NB4 (cell line): Measurements from ENCODE around the gene ZDHHC4.

Experiments
- DNase-seq: peaks from one replicate; pipeline ENCODE4 v3.0.0; 2010; ENCODE audit warnings: low read depth
- H3K4me3 ChIP-seq: one replicate; pipeline ENCODE4 v1.5.1; 2011; ENCODE audit warnings: mild to moderate bottlenecking, low read depth, low read length, moderate library complexity
- MYC ChIP-seq: IDR thresholded peaks from 2 replicates; pipeline ENCODE4 v1.6.1; 2011; ENCODE audit warnings: low read depth, low read length
- POLR2A ChIP-seq: IDR thresholded peaks from 2 replicates; pipeline ENCODE4 v1.6.1; 2011; ENCODE audit warnings: mild to moderate bottlenecking; ENCODE audit not compliant: insufficient read length; ENCODE audit errors: extremely low read depth
- TF ChIP-seq, protein P1 (sequence below): IDR thresholded peaks from one replicate; pipeline ENCODE4 v1.5.1; 2012; ENCODE audit warnings: low read depth, low read length
- TF ChIP-seq, protein P2 (sequence below): IDR thresholded peaks from 2 replicates; pipeline ENCODE4 v1.6.1; 2011; ENCODE audit warnings: low read depth, low read length

The ZDHHC4 gene

DNA sequence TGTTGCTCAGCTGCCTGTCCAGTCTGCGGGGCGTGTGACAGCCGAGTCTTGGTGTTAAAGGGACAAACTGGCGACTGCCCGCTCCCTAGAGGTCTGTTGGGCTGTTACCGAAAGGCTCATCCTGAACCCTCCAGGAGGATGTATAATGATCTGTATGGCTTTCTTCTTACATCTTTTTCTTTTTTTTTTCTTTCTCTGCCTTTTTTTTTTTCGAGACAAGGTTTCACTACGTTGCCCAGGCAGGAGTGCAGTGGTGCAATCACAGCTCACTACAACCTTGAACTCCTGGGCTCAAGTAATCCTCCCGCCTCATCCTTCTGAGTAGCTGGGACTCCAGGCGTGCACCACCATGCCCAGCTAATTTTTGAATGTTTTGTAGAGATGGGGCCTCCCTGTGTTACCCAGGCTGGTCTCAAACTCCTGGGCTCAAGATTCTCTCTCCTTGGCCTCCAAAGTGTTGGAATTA, 13.4 kb downstream of the ZDHHC4 start:
- no peak for TF ChIP-seq MYC
- no peak for TF ChIP-seq POLR2A
- TF ChIP-seq, protein P1, sequence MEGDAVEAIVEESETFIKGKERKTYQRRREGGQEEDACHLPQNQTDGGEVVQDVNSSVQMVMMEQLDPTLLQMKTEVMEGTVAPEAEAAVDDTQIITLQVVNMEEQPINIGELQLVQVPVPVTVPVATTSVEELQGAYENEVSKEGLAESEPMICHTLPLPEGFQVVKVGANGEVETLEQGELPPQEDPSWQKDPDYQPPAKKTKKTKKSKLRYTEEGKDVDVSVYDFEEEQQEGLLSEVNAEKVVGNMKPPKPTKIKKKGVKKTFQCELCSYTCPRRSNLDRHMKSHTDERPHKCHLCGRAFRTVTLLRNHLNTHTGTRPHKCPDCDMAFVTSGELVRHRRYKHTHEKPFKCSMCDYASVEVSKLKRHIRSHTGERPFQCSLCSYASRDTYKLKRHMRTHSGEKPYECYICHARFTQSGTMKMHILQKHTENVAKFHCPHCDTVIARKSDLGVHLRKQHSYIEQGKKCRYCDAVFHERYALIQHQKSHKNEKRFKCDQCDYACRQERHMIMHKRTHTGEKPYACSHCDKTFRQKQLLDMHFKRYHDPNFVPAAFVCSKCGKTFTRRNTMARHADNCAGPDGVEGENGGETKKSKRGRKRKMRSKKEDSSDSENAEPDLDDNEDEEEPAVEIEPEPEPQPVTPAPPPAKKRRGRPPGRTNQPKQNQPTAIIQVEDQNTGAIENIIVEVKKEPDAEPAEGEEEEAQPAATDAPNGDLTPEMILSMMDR: no peak
- TF ChIP-seq, protein P2, sequence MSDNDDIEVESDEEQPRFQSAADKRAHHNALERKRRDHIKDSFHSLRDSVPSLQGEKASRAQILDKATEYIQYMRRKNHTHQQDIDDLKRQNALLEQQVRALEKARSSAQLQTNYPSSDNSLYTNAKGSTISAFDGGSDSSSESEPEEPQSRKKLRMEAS: no peak
- no peak for DNase-seq
- H3K4me3 ChIP-seq: peak overlapping the region; percentile 89

DNA sequence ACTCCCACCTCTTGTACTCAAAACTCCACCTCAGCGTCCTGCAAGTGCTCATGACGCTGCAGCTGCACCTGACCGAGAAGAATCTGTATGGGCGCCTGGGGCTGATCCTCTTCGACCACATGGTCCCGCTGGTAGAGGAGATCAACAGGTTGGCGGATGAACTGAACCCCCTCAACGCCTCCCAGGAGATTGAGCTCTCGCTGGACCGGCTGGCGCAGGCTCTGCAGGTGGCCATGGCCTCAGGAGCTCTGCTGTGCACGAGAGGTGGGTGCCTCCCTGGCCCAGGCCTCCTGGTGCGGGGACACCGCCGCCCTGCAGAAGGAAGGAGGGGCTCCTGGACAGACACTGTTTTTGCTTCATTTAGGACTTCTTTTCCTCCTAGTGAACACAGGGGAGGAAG, 22.8 kb downstream of the ZDHHC4 start:
- no peak for DNase-seq
- no peak overlapping the region for H3K4me3 ChIP-seq
- TF ChIP-seq MYC (no peak), POLR2A (no peak)
- TF ChIP-seq, protein P1: no peak
- TF ChIP-seq, protein P2: no peak

DNA sequence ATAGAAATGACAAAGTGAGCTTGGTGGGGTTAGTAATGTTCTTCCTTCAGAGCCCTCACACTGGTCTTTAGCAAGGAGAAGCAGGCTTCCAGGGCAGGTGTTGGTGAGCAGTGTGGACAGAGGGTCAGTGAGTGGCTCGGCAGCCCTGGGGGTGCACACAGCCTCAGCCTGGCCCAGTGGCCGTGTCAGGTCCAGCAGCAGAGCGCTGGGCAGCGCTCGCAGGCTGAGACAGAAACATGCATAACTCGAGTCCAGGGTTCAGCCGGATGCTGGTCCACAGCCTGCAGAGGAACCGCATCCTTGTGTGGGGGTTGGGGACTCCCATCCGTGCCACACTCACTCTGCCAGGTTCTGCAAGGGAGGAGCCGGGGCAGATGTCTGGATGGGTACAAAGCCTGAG, 27.2 kb downstream of the ZDHHC4 start:
- H3K4me3 ChIP-seq: no peak overlapping the region
- TF ChIP-seq, protein P1: no peak
- TF ChIP-seq POLR2A (no peak), MYC (no peak)
- TF ChIP-seq, protein P2: no peak
- no peak for DNase-seq

DNA sequence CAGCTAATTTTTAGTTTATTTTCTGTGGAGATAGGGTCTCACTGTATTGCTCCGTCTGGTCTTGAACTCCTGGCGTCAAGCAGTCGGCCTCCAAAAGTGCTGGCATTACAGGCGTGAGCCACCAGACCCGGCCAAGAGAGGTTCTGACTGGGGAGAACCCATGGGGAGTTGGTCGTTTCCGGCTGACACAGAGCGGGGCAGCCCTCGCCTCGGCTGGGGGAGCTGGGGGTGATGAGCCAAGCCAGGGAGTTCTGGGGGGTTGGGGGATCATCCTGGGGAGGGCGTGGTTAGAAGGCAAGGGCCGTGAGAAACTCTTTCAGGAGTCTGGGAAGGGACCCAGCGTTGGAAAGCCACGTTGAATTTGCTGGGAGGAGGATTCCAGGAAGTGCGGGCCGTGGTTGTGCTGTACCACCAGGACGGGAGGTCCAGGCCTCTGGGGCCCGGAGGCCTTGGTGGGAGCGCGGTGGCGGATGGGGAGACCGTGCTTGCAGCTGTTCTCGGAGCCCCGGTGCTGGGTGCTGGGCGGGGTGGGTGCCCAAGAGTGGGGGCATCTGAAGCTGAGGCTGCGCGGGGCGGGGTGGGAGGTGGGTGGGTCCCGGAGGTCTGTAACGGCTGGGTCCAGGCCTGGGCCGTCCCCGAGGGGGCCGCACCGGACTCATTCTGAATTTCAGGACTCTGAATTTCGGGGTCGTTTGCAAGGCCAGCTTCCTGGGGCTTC, 29.8 kb downstream of the ZDHHC4 start:
- no peak overlapping the region for H3K4me3 ChIP-seq
- TF ChIP-seq, protein P2: no peak
- TF ChIP-seq POLR2A (no peak), MYC (no peak)
- TF ChIP-seq, protein P1: no peak
- DNase-seq: no peak

DNA sequence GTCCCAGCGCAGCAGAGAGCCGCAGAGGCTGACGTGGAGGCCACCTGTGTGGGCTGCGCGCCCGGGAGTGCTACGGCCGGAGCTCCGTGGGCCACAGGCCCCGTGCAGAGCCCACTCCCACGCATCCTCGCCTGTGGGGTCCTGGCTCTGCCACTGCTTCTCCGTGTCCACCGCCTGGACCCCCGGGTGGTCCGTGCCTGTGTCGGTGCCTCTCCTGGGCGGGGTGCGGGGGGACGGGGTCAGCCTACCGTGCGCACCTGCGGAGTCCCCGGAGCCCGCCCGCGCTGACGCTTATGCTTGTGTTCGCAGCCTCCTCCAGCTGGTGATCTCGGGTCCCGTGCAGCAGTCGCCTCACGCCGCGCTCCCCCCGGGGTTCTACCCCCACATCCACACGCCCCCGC, 30.4 kb downstream of the ZDHHC4 start:
- H3K4me3 ChIP-seq: no peak overlapping the region
- no peak for DNase-seq
- TF ChIP-seq, protein P1: no peak
- TF ChIP-seq MYC: no peak
- no peak for TF ChIP-seq POLR2A
- TF ChIP-seq, protein P2: no peak
